H1 (cell line): ENCODE data around the gene USP49. TPM values are rescaled to one million over a fixed set of nuclear protein-coding genes. Genes with fewer than 3 reads are reported as not detected.
A peak's percentile ranks its signal among the peaks of the same experiment; 100 is the strongest.

ENCODE experiments used
- CTCF ChIA-PET: fragments of 300-600 bp; sonication (Branson Sonifier 250); formaldehyde crosslinking; loops from one replicate; lab custom pipeline; 2021; ENCODE audit not compliant: partially characterized antibody; lab: Charles Lee
- POLR2A ChIA-PET: fragments of 300-600 bp; sonication (Branson Sonifier 250); formaldehyde crosslinking; loops from one replicate; lab custom pipeline; 2021; ENCODE audit warnings: inconsistent platforms; ENCODE audit not compliant: partially characterized antibody; lab: Charles Lee
- DNase-seq, 2 experiments: peaks; one replicate each; pipeline versions ENCODE4 v3.0.0 to v3.0.0-alpha.2; 2010 to 2022; ENCODE audit warnings: low spot score in 2 of 2, low read depth in 1 of 2, mixed read lengths in 1 of 2
- FAIRE-seq: peaks from 2 replicates; lab custom pipeline; 2011; peaks lifted over from hg19 to GRCh38; lab: Jason Lieb, UNC
- H2AFZ ChIP-seq: 2 replicates; pipeline ENCODE4 v1.8.1; 2012; ENCODE audit warnings: low read length, inconsistent platforms
- H2AK5ac ChIP-seq: 2 replicates; pipeline ENCODE4 v1.6.1; 2013; ENCODE audit warnings: low read depth, low read length
- H2BK120ac ChIP-seq: replicated peaks from 2 replicates; pipeline ENCODE3; 2013; ENCODE audit warnings: low read depth, low read length, inconsistent platforms
- H2BK12ac ChIP-seq: 2 replicates; pipeline ENCODE4 v1.6.1; 2013; ENCODE audit warnings: low read depth, low read length
- H2BK15ac ChIP-seq: 2 replicates; pipeline ENCODE4 v1.6.1; 2013; ENCODE audit warnings: low read length
- H2BK20ac ChIP-seq: 2 replicates; pipeline ENCODE4 v1.6.1; 2013; ENCODE audit warnings: low read length
- H2BK5ac ChIP-seq: 2 replicates; pipeline ENCODE4 v1.6.1; 2013; ENCODE audit warnings: low read depth, low read length
- H3K14ac ChIP-seq: 2 replicates; pipeline ENCODE4 v1.6.1; 2013; ENCODE audit warnings: inconsistent platforms; ENCODE audit not compliant: insufficient read length
- H3K18ac ChIP-seq: 2 replicates; pipeline ENCODE4 v1.6.1; 2013; ENCODE audit warnings: low read length; ENCODE audit errors: extremely low read depth
- H3K23ac ChIP-seq: 2 replicates; pipeline ENCODE4 v1.6.1; 2013; ENCODE audit warnings: inconsistent platforms; ENCODE audit not compliant: insufficient read length
- H3K23me2 ChIP-seq: 2 replicates; pipeline ENCODE4 v1.6.1; 2013; ENCODE audit warnings: low read depth, low read length
- H3K27ac ChIP-seq: 2 replicates; pipeline ENCODE4 v1.6.1; 2011; ENCODE audit warnings: low read depth, low read length, inconsistent platforms
- H3K27me3 ChIP-seq, 4 experiments: replicated peaks in 1 of 4; 1 replicate in 1 of 4; 2 replicates in 3 of 4; pipeline versions ENCODE4 v1.6.1 to v1.8.1; 2011 to 2013; ENCODE audit warnings: low read length in 3 of 4, mild to moderate bottlenecking in 3 of 4, inconsistent platforms in 2 of 4, mixed read lengths in 2 of 4, moderate library complexity in 1 of 4; ENCODE audit not compliant: control insufficient read depth in 3 of 4, insufficient read depth in 3 of 4; ENCODE audit errors: extremely low read depth in 1 of 4
- H3K36me3 ChIP-seq, 4 experiments: 2 replicates each; pipeline versions ENCODE4 v1.6.1 to v1.8.1; 2011 to 2013; ENCODE audit warnings: mild to moderate bottlenecking in 4 of 4, low read length in 3 of 4, moderate library complexity in 2 of 4, control low read depth in 1 of 4, inconsistent platforms in 1 of 4; ENCODE audit not compliant: insufficient read depth in 4 of 4, control insufficient read depth in 2 of 4
- H3K4ac ChIP-seq: replicated peaks from 2 replicates; pipeline ENCODE3; 2013; ENCODE audit warnings: low read length, low read depth, mixed read lengths, inconsistent platforms; ENCODE audit not compliant: insufficient read length
- H3K4me1 ChIP-seq, 4 experiments: replicated peaks in 1 of 4; 1 replicate in 1 of 4; 2 replicates in 3 of 4; pipeline versions ENCODE4 v1.6.1 to v1.8.1; 2011 to 2013; ENCODE audit warnings: low read length in 3 of 4, inconsistent platforms in 2 of 4, mixed read lengths in 1 of 4; ENCODE audit not compliant: insufficient read depth in 4 of 4, control insufficient read depth in 3 of 4
- H3K4me2 ChIP-seq, 2 experiments: 2 replicates each; pipeline versions ENCODE4 v1.6.1 to v1.8.1; 2011 to 2013; ENCODE audit warnings: low read depth in 2 of 2, low read length in 2 of 2, control low read depth in 1 of 2, inconsistent platforms in 1 of 2, mild to moderate bottlenecking in 1 of 2; ENCODE audit not compliant: insufficient read depth in 1 of 2
- H3K4me3 ChIP-seq, 4 experiments: fragments of 200-600, 300-600 bp in 1 of 4; sonication (generic), shearing (Covaris generic), sonication (Bioruptor Twin) in 1 of 4; 2 replicates each; pipeline versions ENCODE4 v1.5.1 to v1.8.1; 2011 to 2016; ENCODE audit warnings: low read length in 4 of 4, low read depth in 3 of 4, control low read depth in 2 of 4, inconsistent platforms in 2 of 4, mild to moderate bottlenecking in 2 of 4, mixed read lengths in 1 of 4, moderate library complexity in 1 of 4; ENCODE audit not compliant: insufficient read depth in 2 of 4; ENCODE audit errors: extremely low read depth in 1 of 4
- H3K56ac ChIP-seq: replicated peaks from 2 replicates; pipeline ENCODE3; 2013; ENCODE audit warnings: low read depth, mild to moderate bottlenecking, mixed read lengths, low read length, inconsistent platforms; ENCODE audit not compliant: insufficient read length
- H3K79me1 ChIP-seq: 2 replicates; pipeline ENCODE4 v1.6.1; 2013; ENCODE audit warnings: low read depth, low read length, control low read depth
- H3K79me2 ChIP-seq, 2 experiments: 2 replicates each; pipeline versions ENCODE4 v1.6.1 to v1.8.1; 2012 to 2013; ENCODE audit warnings: low read length in 2 of 2, mild to moderate bottlenecking in 2 of 2, inconsistent platforms in 1 of 2; ENCODE audit not compliant: insufficient read depth in 2 of 2, control insufficient read depth in 1 of 2
- H3K9ac ChIP-seq, 4 experiments: replicated peaks in 1 of 4; 1 replicate in 1 of 4; 2 replicates in 3 of 4; pipeline versions ENCODE4 v1.6.1 to v1.8.1; 2011 to 2013; ENCODE audit warnings: low read depth in 3 of 4, low read length in 3 of 4, control low read depth in 2 of 4, mild to moderate bottlenecking in 2 of 4, moderate library complexity in 2 of 4, inconsistent platforms in 1 of 4; ENCODE audit errors: extremely low read depth in 1 of 4
- H3K9me3 ChIP-seq, 2 experiments: 2 replicates each; pipeline versions ENCODE4 v1.6.1 to v1.8.1; 2012 to 2013; ENCODE audit warnings: mild to moderate bottlenecking in 2 of 2, moderate library complexity in 2 of 2, control low read depth in 1 of 2, inconsistent platforms in 1 of 2, low read depth in 1 of 2, low read length in 1 of 2, mixed read lengths in 1 of 2; ENCODE audit not compliant: insufficient read depth in 2 of 2
- H4K20me1 ChIP-seq, 2 experiments: replicated peaks in 1 of 2; 2 replicates each; pipeline versions ENCODE3 to v1.8.1; 2011 to 2013; ENCODE audit warnings: inconsistent platforms in 2 of 2, low read length in 2 of 2, mild to moderate bottlenecking in 1 of 2; ENCODE audit not compliant: insufficient read depth in 2 of 2, control insufficient read depth in 1 of 2
- H4K5ac ChIP-seq: 2 replicates; pipeline ENCODE4 v1.6.1; 2013; ENCODE audit warnings: low read length, low read depth, mixed read lengths, inconsistent platforms; ENCODE audit not compliant: insufficient read length
- H4K8ac ChIP-seq: 2 replicates; pipeline ENCODE4 v1.8.0; 2013; ENCODE audit warnings: mild to moderate bottlenecking, moderate library complexity, low read length, inconsistent platforms; ENCODE audit not compliant: insufficient read depth; ENCODE audit errors: extremely low read depth
- H4K91ac ChIP-seq: replicated peaks from 2 replicates; pipeline ENCODE3; 2013; ENCODE audit warnings: low read length, mixed read lengths, inconsistent platforms; ENCODE audit not compliant: insufficient read length
- ASH2L ChIP-seq: fragments of 200-600, 300-600 bp; sonication (generic); IDR thresholded peaks from one replicate; pipeline ENCODE4 v1.7.1; 2017; ENCODE audit warnings: low read length
- CREB1 ChIP-seq: IDR thresholded peaks from 2 replicates; pipeline ENCODE4 v1.6.1; 2012; ENCODE audit warnings: inconsistent platforms
- CTBP2 ChIP-seq: IDR thresholded peaks from 2 replicates; pipeline ENCODE4 v1.7.0; 2011; ENCODE audit warnings: borderline replicate concordance, mild to moderate bottlenecking, moderate library complexity, mixed read lengths, low read length; ENCODE audit not compliant: insufficient read depth, insufficient read length
- GABPA ChIP-seq: IDR thresholded peaks from 2 replicates; pipeline ENCODE4 v1.6.1; 2011; ENCODE audit warnings: mild to moderate bottlenecking, low read length, moderate library complexity, borderline replicate concordance; ENCODE audit not compliant: insufficient read depth
- GTF2F1 ChIP-seq: IDR thresholded peaks from 2 replicates; pipeline ENCODE4 v1.6.1; 2012; ENCODE audit warnings: low read depth, low read length, improper control_type of control experiment, borderline replicate concordance
- KDM5A ChIP-seq: fragments of 200-600 bp; IDR thresholded peaks from 2 replicates; pipeline ENCODE4 v1.7.1; 2012; ENCODE audit warnings: mild to moderate bottlenecking, low read length, inconsistent platforms, mixed read lengths
- RNF2 ChIP-seq: fragments of 200-900, 300-1000 bp; sonication (generic); IDR thresholded peaks from 2 replicates; pipeline ENCODE4 v1.7.1; 2016; ENCODE audit warnings: borderline replicate concordance, low read depth, mild to moderate bottlenecking, antibody characterized with exemption, low read length; ENCODE audit not compliant: poor library complexity, severe bottlenecking; ENCODE audit errors: missing control alignments
- RXRA ChIP-seq: IDR thresholded peaks from 2 replicates; pipeline ENCODE4 v1.6.1; 2011; ENCODE audit warnings: low read depth, mild to moderate bottlenecking, low read length, moderate library complexity; ENCODE audit not compliant: insufficient read depth
- TEAD4 ChIP-seq: IDR thresholded peaks from 2 replicates; pipeline ENCODE4 v1.6.1; 2012; ENCODE audit warnings: low read depth, low read length, inconsistent platforms, mixed read lengths
- WGBS, 2 experiments: shearing (Covaris generic) in 1 of 2; methylation state at CpG; one replicate each; pipeline versions ENCODE4 v1.1.6 to v1.1.7; 2013 to 2015; ENCODE audit warnings: low lambda C conversion rate in 2 of 2, mixed read lengths in 2 of 2, inconsistent platforms in 1 of 2, low coverage in 1 of 2, missing lambda C conversion rate in 1 of 2; ENCODE audit not compliant: insufficient replicate concordance in 2 of 2, insufficient coverage in 1 of 2, insufficient read length in 1 of 2; ENCODE audit errors: extremely low coverage in 1 of 2, missing lambda C conversion rate in 1 of 2; 5-methylcytosine and 5-hydroxymethylcytosine counted together
- polyA plus RNA-seq, 7 experiments: library from polyadenylated mRNA; depleted of rRNA in 3 of 7; stranded (reverse) in 5 of 7; unstranded in 2 of 7; fragments of >200 nt in 5 of 7; fragments of 200-250 nt in 2 of 7; gene quantifications; 1 replicate in 5 of 7; 2 replicates in 1 of 7; 4 replicates in 1 of 7; pipeline versions ENCODE4 v1.2.1 to v1.2.3, GENCODE V29; 2011 to 2013; ENCODE audit warnings: missing spikeins in 2 of 7, mixed read lengths in 2 of 7
- total RNA-seq: library from RNA; stranded (reverse); fragmentation: NEBNext Ultra II Directional; extraction: Animal tissue kit (Norgen Biotek cat#: 25700); gene quantifications from 2 replicates; pipeline ENCODE4 v1.2.1, GENCODE V29; 2021
- TF ChIP-seq, protein P1 (sequence below): IDR thresholded peaks from 2 replicates; pipeline ENCODE4 v1.6.1; 2012; ENCODE audit warnings: inconsistent platforms
- TF ChIP-seq, protein P2 (sequence below): IDR thresholded peaks from 2 replicates; pipeline ENCODE4 v1.6.1; 2012; ENCODE audit warnings: inconsistent platforms

Gene USP49
- total and polyA plus RNA-seq, 2 of the 8 experiments (the other 6 are each of a cell fraction or from before 2014, with no cell fraction given) = 6.9 to 24.4 TPM

DNA sequence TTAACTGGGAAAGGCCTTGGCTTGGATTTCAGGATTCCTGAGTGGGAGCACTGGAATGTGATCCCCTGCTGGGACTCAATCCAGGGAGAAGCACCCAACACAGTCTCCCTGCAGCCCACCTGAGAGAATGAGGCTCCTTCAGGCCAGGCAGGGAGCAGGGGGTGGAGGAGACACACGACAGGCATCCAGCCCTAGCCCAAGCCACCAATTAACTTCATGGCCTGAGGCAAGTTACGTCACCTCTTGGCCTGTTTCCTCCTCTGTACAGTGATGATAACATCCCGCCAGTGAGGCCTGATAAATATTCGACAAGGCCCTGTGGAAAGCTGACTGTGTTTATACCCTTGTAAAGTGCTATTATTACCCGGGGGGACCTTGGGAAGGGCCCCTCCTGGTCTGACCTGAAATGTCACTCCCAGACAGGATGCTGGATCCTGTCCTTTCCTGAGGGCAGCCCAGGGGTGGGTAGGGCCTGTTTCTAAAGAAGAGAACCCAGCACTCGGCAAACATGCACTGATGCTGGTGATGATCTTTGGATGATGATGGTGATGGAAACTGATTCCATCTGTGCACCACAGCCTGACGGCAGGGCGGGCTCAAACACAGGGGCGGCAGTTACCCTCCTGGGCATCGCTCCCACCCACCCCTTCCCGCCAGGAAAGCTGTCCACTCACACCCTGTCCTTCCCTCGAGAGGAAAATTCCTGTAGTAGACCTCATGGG is 127.9 kb downstream of the USP49 start:
- Histone ChIP-seq H3K56ac (no peak overlapping the region), H4K91ac (no peak overlapping the region), H3K79me1 (no peaks in the 10 kb centered on the region), H2AK5ac (no peak overlapping the region), H4K5ac (no peak overlapping the region), H3K79me2 (no peaks in the 10 kb centered on the region), H4K20me1 (no peaks in the 10 kb centered on the region), H3K4me2 (no peak overlapping the region), H3K18ac (no peak overlapping the region), H2AFZ (no peak overlapping the region), H3K4me3 (no peak overlapping the region), H3K27ac (no peak overlapping the region; the same call in 1 of the 2 replicates), H2BK5ac (no peak overlapping the region), H3K4me1 (no peaks in the 10 kb centered on the region; a peak in 1 of 7 replicates), H2BK20ac (no peak overlapping the region), H4K8ac (peak overlapping the region; percentile 75; the same call in 1 of the 2 replicates), H3K14ac (no peak overlapping the region), H3K4ac (no peak overlapping the region), H2BK12ac (0 out of 2 replicates have a peak overlapping the region, but pooled peaks have one; percentile 27), H3K9me3 (no peaks in the 10 kb centered on the region), H2BK15ac (no peak overlapping the region), H2BK120ac (no peak overlapping the region), H3K9ac (0 out of 7 replicates have a peak overlapping the region, but pooled peaks of 1 of the 4 experiments have one; percentile 21), H3K27me3 (no peaks in the 10 kb centered on the region), H3K23me2 (no peaks in the 10 kb centered on the region), H3K36me3 (peaks cover 0 to 4% (median 2%) of the 10 kb centered on the region in 4 experiments; a peak in 5 of 8 replicates), H3K23ac (no peak overlapping the region)
- POLR2A ChIA-PET = interaction anchor here (0.9 to 1.4 kb wide), 2 partner anchors 10 to 284 kb away, joined by 3 read pairs; partner anchors contain the start of gene TAF8
- CTCF ChIA-PET = interaction anchor here (1.0 to 5.2 kb wide), 7 partner anchors 8 to 92 kb away, joined by 3 to 37 read pairs (median 6); partner anchors contain the start of gene TFEB
- FAIRE-seq (no peak), DNase-seq (no peak)
- 91% methylated on average over 12 of the region's 12 CpGs; no CpG with 5 or more reads in 1 of the 2 experiments for WGBS, 2 experiments
- TF ChIP-seq TEAD4 (no peak), GABPA (no peak), CTBP2 (no peak), KDM5A (no peak), ASH2L (no peak), CREB1 (no peak), RNF2 (no peak), RXRA (no peak), GTF2F1 (no peak)
- TF ChIP-seq, protein P1, sequence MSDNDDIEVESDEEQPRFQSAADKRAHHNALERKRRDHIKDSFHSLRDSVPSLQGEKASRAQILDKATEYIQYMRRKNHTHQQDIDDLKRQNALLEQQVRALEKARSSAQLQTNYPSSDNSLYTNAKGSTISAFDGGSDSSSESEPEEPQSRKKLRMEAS = no peak
- TF ChIP-seq, protein P2, sequence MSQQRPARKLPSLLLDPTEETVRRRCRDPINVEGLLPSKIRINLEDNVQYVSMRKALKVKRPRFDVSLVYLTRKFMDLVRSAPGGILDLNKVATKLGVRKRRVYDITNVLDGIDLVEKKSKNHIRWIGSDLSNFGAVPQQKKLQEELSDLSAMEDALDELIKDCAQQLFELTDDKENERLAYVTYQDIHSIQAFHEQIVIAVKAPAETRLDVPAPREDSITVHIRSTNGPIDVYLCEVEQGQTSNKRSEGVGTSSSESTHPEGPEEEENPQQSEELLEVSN = no peak
